ENCODE measurements around the gene SRD5A2. TPM values are rescaled to one million over a fixed set of nuclear protein-coding genes. Genes with fewer than 3 reads are reported as not detected.

Gene SRD5A2
- total RNA-seq, 1 experiment from 2014 or later = not detected

- Histone ChIP-seq H3K27ac (ENCODE audit: low read depth, low read length, poor library complexity, severe bottlenecking) (no peak overlapping the region), H3K4me3 (ENCODE audit: low read depth, low read length, poor library complexity, severe bottlenecking) (no peak overlapping the region), H3K4me1 (ENCODE audit: insufficient read depth, low read length, poor library complexity, severe bottlenecking) (no peaks in the 10 kb centered on the region), H3K9me3 (ENCODE audit: low read depth, low read length, poor library complexity, severe bottlenecking) (no peaks in the 10 kb centered on the region), H3K27me3 (replicated peaks; ENCODE audit: insufficient read depth, low read depth, low read length, poor library complexity) (peaks cover 4% of the 10 kb centered on the region), H3K36me3 (ENCODE audit: insufficient read depth, low read length, poor library complexity, severe bottlenecking) (no peaks in the 10 kb centered on the region)
- no peak for TF ChIP-seq CTCF (conservative IDR thresholded peaks at IDR 0.05; ENCODE audit: low read depth, low read length)
- no peak for TF ChIP-seq EZH2 (IDR thresholded peaks at IDR 0.05; ENCODE audit: borderline replicate concordance, low read depth, low read length, poor library complexity, severe bottlenecking)
- CTCF ChIA-PET = no interaction called here
- intact Hi-C loops (cut with micrococcal nuclease; ENCODE audit: unreplicated experiment) = no loop called here
- no TSS peak for BruUV-seq (replicated peaks)
- DNase-seq (ENCODE audit: low spot score) = no peak
- POLR2A ChIA-PET (ENCODE audit: low non-redundant PET) = no interaction called here
These were observed 47.7 kb downstream of the SRD5A2 start for GRCh38 chr2:31533036-31533435.

GRCh38 chr2:31531101-31531500 lies 49.6 kb downstream of the SRD5A2 start:
- ChIA-PET POLR2A (ENCODE audit: low non-redundant PET) (no interaction called here), CTCF (no interaction called here)
- Histone ChIP-seq H3K4me1 (ENCODE audit: insufficient read depth, low read length, poor library complexity, severe bottlenecking) (no peaks in the 10 kb centered on the region), H3K4me3 (ENCODE audit: low read depth, low read length, poor library complexity, severe bottlenecking) (no peak overlapping the region), H3K27me3 (replicated peaks; ENCODE audit: insufficient read depth, low read depth, low read length, poor library complexity) (peaks cover 4% of the 10 kb centered on the region), H3K27ac (ENCODE audit: low read depth, low read length, poor library complexity, severe bottlenecking) (no peak overlapping the region), H3K9me3 (ENCODE audit: low read depth, low read length, poor library complexity, severe bottlenecking) (no peaks in the 10 kb centered on the region), H3K36me3 (ENCODE audit: insufficient read depth, low read length, poor library complexity, severe bottlenecking) (no peaks in the 10 kb centered on the region)
- no peak for DNase-seq (ENCODE audit: low spot score)
- TF ChIP-seq EZH2 (IDR thresholded peaks at IDR 0.05; ENCODE audit: borderline replicate concordance, low read depth, low read length, poor library complexity, severe bottlenecking) (no peak), CTCF (conservative IDR thresholded peaks at IDR 0.05; ENCODE audit: low read depth, low read length) (no peak)
- no TSS peak for BruUV-seq (replicated peaks)
- intact Hi-C loops (cut with micrococcal nuclease; ENCODE audit: unreplicated experiment) = no loop called here

- no peaks in the 10 kb centered on the region for H3K4me1 ChIP-seq (ENCODE audit: insufficient read depth, low read length, poor library complexity, severe bottlenecking)
- no peak for DNase-seq (ENCODE audit: low spot score)
- H3K36me3 ChIP-seq (ENCODE audit: insufficient read depth, low read length, poor library complexity, severe bottlenecking) = no peaks in the 10 kb centered on the region
- POLR2A ChIA-PET (ENCODE audit: low non-redundant PET) = no interaction called here
- H3K4me3 ChIP-seq (ENCODE audit: low read depth, low read length, poor library complexity, severe bottlenecking) = no peak overlapping the region
- BruUV-seq (replicated peaks) = no TSS peak
- H3K27me3 ChIP-seq (replicated peaks; ENCODE audit: insufficient read depth, low read depth, low read length, poor library complexity) = peaks cover 13% of the 10 kb centered on the region
- H3K9me3 ChIP-seq (ENCODE audit: low read depth, low read length, poor library complexity, severe bottlenecking) = no peaks in the 10 kb centered on the region
- no peak for TF ChIP-seq CTCF (conservative IDR thresholded peaks at IDR 0.05; ENCODE audit: low read depth, low read length)
- TF ChIP-seq EZH2 (IDR thresholded peaks at IDR 0.05; ENCODE audit: borderline replicate concordance, low read depth, low read length, poor library complexity, severe bottlenecking) = no peak
- intact Hi-C loops (cut with micrococcal nuclease; ENCODE audit: unreplicated experiment) = loop anchor here (10.0 kb wide), 1 partner anchor 144 kb away; no protein-coding TSS in a partner anchor
- H3K27ac ChIP-seq (ENCODE audit: low read depth, low read length, poor library complexity, severe bottlenecking) = no peak overlapping the region
- CTCF ChIA-PET = no interaction called here
These were observed 51.5 kb downstream of the SRD5A2 start for GRCh38 chr2:31529256-31529655.
